Retina (tissue), 1 donor: ENCODE data around the gene CNTNAP2.
"Not testable (repeated sequence)": the region's sequence is repeated elsewhere in the genome, so short reads cannot be mapped to it uniquely, and the experiment has no call there.

Experiments used
- DNase-seq: peaks from one replicate; pipeline ENCODE4 v3.0.0-alpha.2; 2016

Gene CNTNAP2

DNA sequence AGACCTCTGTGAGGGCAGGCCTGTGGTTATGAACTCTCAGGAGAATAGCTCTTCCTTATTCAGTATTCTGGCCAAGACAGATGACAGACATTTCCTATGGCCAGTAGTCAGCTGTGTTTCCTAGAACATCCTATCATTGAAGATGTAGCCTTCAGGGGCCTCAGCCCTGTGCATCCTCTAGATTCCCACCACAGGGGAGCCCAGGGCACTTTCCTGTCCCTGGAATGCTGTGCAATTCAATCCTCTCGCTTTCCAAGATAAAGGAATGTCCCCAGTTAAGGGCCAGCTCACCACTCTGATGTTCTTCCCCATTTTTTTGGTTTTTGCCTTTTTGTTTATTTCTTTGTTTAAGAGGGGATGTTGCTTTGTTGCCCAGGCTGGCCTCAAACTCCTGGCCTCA, 1895.2 kb downstream of the CNTNAP2 start:
- no peak for DNase-seq

DNA sequence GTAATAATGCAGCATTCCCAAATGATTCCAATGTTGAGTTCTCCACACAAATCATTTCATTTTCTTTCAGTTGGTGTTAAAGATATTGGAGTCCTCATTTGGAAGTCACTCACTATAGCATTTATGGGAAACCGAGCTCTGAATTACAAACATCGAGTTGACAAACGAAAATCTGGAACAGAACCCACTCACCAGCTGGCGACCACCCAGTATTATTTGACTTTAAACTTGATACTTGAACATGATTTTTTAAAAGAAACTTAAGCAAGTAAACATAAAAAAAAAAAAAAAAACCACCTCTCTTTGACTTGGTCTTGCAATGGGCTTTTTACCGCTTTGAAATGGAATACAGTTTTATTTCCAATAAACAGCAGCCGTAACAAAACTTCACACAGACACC, 1897.4 kb downstream of the CNTNAP2 start:
- DNase-seq, result no peak

GRCh38 chr7:148014541-148014940, 1897.9 kb downstream of the CNTNAP2 start:
- no peak for DNase-seq

GRCh38 chr7:148017126-148017525, 1900.5 kb downstream of the CNTNAP2 start:
- no peak for DNase-seq

- DNase-seq, result no peak
Observed at GRCh38 chr7:148020679-148021078, 1904.1 kb downstream of the CNTNAP2 start.

DNA sequence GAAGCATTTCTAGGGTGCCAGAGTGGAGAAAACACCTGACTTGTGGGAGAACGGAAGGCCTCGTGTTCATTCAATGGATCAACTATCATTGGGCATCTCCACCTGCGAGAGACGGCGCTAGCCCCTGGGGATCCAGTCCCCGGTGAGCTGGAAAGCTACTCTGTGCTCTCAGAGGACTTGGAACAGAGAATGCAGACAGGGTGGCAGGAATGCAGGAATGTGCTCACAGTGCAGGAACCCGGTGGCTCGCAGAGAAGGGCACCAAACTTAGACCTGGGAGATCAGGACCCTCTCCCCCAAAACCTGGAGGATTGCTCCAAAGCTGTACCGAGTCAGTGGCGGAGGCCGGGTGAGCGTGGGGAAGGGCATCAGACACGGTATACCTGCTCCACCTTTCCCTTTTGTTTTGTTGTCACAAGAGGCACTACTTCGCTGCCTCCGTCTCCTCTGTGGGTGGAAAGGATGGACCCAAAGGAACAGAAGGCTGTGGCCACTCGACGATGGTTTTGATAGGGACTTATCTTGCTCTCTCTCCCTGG, 1905.0 kb downstream of the CNTNAP2 start:
- no peak for DNase-seq

GRCh38 chr7:148022832-148023231, 1906.2 kb downstream of the CNTNAP2 start:
- DNase-seq, result no peak

GRCh38 chr7:148026713-148027112, 1910.1 kb downstream of the CNTNAP2 start:
- no peak for DNase-seq

DNA sequence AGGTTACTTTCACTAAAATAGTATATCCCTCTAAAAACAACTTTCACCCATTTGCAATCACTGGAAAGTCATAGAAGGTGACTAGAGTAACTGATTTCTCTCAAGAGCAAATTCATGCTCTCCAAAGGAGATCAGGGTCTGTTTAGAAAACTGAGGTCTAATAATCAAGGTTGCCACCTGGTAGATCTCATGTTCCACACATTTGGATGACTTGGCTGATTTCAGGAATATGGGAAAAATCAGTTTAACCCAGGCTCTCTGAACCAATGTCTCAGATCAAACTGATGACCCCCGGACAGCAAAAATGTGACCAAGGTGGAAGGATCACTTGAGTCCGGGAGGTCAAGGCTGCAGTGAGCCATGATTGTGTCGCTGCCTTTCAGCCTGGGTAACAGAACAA, 1911.6 kb downstream of the CNTNAP2 start:
- DNase-seq, result no peak

- DNase-seq, result no peak
Observed at GRCh38 chr7:148031019-148031418, 1914.4 kb downstream of the CNTNAP2 start.

DNA sequence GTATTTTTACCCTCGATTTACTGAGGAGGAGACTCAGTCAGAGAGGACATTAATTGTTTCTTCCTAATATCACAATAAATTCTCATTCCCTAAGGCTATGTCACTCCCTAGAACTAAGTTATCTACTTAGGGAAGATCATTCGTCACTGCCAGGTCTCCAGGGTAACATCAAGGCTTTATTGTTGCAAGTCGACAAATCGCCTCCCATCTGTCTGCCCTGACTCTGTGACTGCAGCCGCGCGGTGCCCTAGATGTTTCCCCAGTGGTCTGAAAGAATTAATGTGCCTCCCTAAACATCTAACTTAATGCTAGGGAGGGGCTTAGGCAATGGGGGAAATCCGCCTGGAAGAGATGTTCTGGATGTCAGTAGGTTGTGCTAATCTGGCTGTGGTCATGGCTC, 1915.2 kb downstream of the CNTNAP2 start:
- no peak for DNase-seq

DNA sequence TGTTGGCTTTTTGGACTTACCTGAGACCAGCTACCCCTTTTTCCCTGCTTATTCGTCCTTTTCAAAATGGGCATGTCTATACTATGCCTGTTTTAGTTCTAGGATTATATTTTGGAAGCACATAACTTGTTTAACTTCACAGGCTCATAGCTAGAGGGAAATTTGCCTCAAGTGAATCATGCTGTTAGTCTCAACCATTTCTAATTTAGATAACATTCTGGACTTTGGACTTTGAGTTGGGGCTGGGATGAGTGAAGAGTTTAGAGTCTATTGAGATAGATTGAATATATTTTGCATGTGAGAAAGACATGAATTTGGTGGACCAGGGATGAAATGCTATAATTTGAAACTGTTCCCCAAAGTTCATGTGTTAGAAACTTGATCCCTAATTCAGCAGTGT, 1919.3 kb downstream of the CNTNAP2 start:
- no peak for DNase-seq

- DNase-seq, result no peak
Observed at GRCh38 chr7:148037044-148037443, 1920.4 kb downstream of the CNTNAP2 start.

DNA sequence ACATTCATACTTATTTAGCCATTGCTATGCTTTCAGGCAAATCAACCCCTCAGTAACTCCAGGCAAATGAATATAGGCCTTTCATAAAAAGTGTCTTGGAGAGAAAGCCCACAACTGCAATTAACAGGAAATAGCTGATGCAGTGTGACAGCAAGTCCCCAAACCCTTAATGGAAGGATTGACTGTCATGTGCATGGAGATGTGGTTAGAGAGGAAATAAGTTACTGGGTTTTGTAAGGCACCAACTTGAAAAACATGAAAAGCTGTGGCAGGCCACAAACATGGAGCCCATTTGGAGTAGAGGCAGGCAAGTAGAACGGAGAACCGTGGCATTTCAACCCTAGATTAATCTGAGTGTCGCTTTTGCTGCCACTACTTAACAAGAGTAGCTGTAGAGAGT, 1924.6 kb downstream of the CNTNAP2 start:
- DNase-seq, result no peak

- DNase-seq, result no peak
Observed at GRCh38 chr7:148042935-148043631, 1926.5 kb downstream of the CNTNAP2 start.

GRCh38 chr7:148044173-148044572, 1927.6 kb downstream of the CNTNAP2 start:
- no peak for DNase-seq

- DNase-seq, result no peak
Observed at GRCh38 chr7:148045521-148045920, 1928.9 kb downstream of the CNTNAP2 start.

GRCh38 chr7:148049068-148049467, 1932.5 kb downstream of the CNTNAP2 start:
- no peak for DNase-seq

DNA sequence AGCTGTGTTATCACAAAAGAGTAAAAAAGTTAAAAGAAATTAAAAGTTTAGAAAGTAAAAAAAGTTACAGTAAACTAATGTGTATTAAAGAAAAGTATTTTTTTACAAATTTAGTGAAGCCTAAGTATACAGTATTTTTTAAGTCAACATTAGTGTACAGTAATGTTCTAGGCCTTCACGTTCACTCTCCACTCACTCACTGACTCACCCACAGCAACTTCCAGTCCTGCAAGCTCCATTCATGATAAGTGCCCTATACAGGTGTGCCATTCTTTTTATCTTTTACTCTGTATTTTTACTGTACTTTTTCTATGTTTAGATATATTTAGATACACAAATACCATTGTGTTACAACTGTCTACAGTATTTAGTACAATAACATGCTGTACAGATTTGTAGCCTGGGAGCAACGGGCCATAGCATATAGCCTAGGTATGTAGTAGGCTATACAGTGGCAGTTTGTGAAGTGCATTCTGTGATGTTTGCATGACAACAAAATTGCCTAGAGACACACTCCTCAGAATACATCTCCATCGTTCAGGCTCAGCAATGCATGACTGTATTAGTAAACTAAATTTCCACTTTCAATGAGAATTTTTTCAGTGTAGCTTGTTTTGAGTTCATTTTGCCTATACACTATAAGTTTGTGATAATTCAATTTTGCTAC, 1934.0 kb downstream of the CNTNAP2 start:
- DNase-seq, result no peak

GRCh38 chr7:148056406-148056805, 1939.8 kb downstream of the CNTNAP2 start:
- DNase-seq, result no peak

GRCh38 chr7:148058092-148058491, 1941.5 kb downstream of the CNTNAP2 start:
- no peak for DNase-seq

GRCh38 chr7:148058753-148059152, 1942.2 kb downstream of the CNTNAP2 start:
- DNase-seq, result no peak

DNA sequence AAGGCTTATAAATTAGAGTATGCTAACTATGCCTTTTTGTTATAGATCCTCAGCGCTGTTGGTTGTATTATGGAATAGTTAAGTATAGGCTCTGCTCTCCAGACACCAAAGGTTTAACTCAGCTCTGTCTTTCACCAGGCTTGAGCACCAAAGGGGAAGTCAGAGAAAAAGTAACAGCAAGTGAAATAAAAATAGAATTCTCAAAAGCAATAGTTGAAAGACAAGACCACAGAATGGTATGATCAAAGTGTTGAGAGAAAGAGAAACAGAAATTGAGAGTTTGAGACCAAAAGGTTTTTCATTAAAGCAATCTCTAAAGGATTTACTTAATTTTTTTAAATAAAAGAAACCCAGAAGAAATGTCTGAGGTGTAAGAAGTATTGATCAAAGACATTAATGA, 1944.1 kb downstream of the CNTNAP2 start:
- DNase-seq, result no peak

- not testable (repeated sequence) for DNase-seq
Observed at GRCh38 chr7:148078111-148078510, 1961.5 kb downstream of the CNTNAP2 start.
